Panc1 (cell line): Measurements from ENCODE around the gene TRIM25. TPM values are rescaled to one million over a fixed set of nuclear protein-coding genes. Genes with fewer than 3 reads are reported as not detected.

Experiments
- ATAC-seq: fragments of 200-7000 bp; cut with Tn5 transposase; 2 replicates; pipeline ENCODE4 v1.9.1; 2020; ENCODE audit warnings: mild to moderate bottlenecking, moderate library complexity
- BruUV-seq: library from RNA; stranded (reverse); fragments of 400-500 nt; replicated peaks from 2 replicates; lab custom pipeline; 2021; lab: Mats Ljungman, UMichigan
- CTCF ChIA-PET: fragments of 300-600 bp; sonication (Branson Sonifier 250); formaldehyde crosslinking; loops from one replicate; lab custom pipeline; 2022; ENCODE audit warnings: antibody characterized with exemption; lab: Charles Lee
- POLR2A ChIA-PET: fragments of 300-600 bp; sonication (Branson Sonifier 250); formaldehyde crosslinking; loops from one replicate; lab custom pipeline; 2022; ENCODE audit warnings: antibody characterized with exemption; lab: Charles Lee
- DNase-seq: peaks from one replicate; pipeline ENCODE4 v3.0.0-alpha.2; 2010; ENCODE audit warnings: low read depth, low spot score
- H3K27ac ChIP-seq: 2 replicates; pipeline ENCODE4 v1.5.1; 2011; ENCODE audit warnings: mild to moderate bottlenecking, low read length, inconsistent platforms
- H3K27me3 ChIP-seq: fragments of 200-500 bp; sonication (Bioruptor generic); 2 replicates; pipeline ENCODE4 v1.6.0; 2014; ENCODE audit warnings: low read length, inconsistent platforms; ENCODE audit not compliant: control insufficient read depth, insufficient read depth
- H3K36me3 ChIP-seq: fragments of 200-500 bp; sonication (Bioruptor generic); 2 replicates; pipeline ENCODE4 v1.5.1; 2014; ENCODE audit warnings: inconsistent platforms, mild to moderate bottlenecking, low read length, moderate library complexity; ENCODE audit not compliant: control insufficient read depth, insufficient read depth
- H3K4me1 ChIP-seq: 2 replicates; pipeline ENCODE4 v1.5.1; 2011; ENCODE audit warnings: inconsistent platforms, mild to moderate bottlenecking, low read length, moderate library complexity; ENCODE audit not compliant: control insufficient read depth, insufficient read depth
- H3K4me3 ChIP-seq, 2 experiments: 2 replicates each; pipeline ENCODE4 v1.5.1; 2011 to 2012; ENCODE audit warnings: low read depth in 2 of 2, low read length in 2 of 2, mild to moderate bottlenecking in 2 of 2, inconsistent platforms in 1 of 2, moderate library complexity in 1 of 2
- H3K9me3 ChIP-seq: fragments of 200-500 bp; sonication (Bioruptor generic); 2 replicates; pipeline ENCODE4 v1.5.1; 2014; ENCODE audit warnings: low read depth, mild to moderate bottlenecking, inconsistent platforms, low read length, moderate library complexity; ENCODE audit not compliant: control insufficient read depth, insufficient read depth
- CTCF ChIP-seq: fragments of 450-650 bp; IDR thresholded peaks from 2 replicates; pipeline ENCODE4 v1.5.1; 2017; ENCODE audit warnings: mild to moderate bottlenecking
- POLR2AphosphoS5 ChIP-seq: IDR thresholded peaks from 2 replicates; pipeline ENCODE4 v1.6.1; 2012; ENCODE audit warnings: mild to moderate bottlenecking, low read depth, low read length, moderate library complexity
- REST ChIP-seq, 2 experiments: IDR thresholded peaks; 2 replicates each; pipeline ENCODE4 v1.6.1; 2011 to 2012; ENCODE audit warnings: low read depth in 2 of 2, control low read depth in 1 of 2, low read length in 1 of 2, mild to moderate bottlenecking in 1 of 2, moderate library complexity in 1 of 2; ENCODE audit not compliant: insufficient read depth in 1 of 2
- SIN3A ChIP-seq: IDR thresholded peaks from 2 replicates; pipeline ENCODE4 v1.6.1; 2012; ENCODE audit warnings: low read depth, mild to moderate bottlenecking, low read length, moderate library complexity, borderline replicate concordance; ENCODE audit not compliant: insufficient read depth
- TCF7L2 ChIP-seq: IDR thresholded peaks from 2 replicates; pipeline ENCODE4 v1.6.1; 2011; ENCODE audit warnings: mild to moderate bottlenecking, low read depth, low read length, inconsistent platforms
- in situ Hi-C: cut with HindIII; loops from 2 replicates; pipeline ENCODE4 v1.10.0; 2016; ENCODE audit warnings: low sequenced_read_pairs, low pct_unique_long_range_greater_than_20kb
- intact Hi-C: fragments of 100-400 bp; cut with micrococcal nuclease; formaldehyde crosslinking; loops from one replicate; pipeline ENCODE4 v1.10.0; 2022; ENCODE audit not compliant: unreplicated experiment
- total RNA-seq: library from RNA; stranded (reverse); gene quantifications from one replicate; pipeline ENCODE4 v1.2.1, GENCODE V29; 2021; ENCODE audit not compliant: unreplicated experiment

TRIM25 gene
- total RNA-seq, 1 experiment from 2014 or later = 73.2 TPM

- no peaks in the 10 kb centered on the region for H3K27me3 ChIP-seq
- in situ Hi-C loops = no loop called here
- TF ChIP-seq TCF7L2 (no peak), CTCF (no peak), SIN3A (no peak), POLR2AphosphoS5 (no peak), REST (IDR thresholded peaks at IDR 0.05; ENCODE audit: insufficient read depth in 1 of 2, low read depth in 2 of 2, low read length in 1 of 2) (no peak)
- no peak overlapping the region for H3K4me3 ChIP-seq
- ChIA-PET POLR2A (no interaction called here), CTCF (no interaction called here)
- DNase-seq = no peak
- no peaks in the 10 kb centered on the region for H3K4me1 ChIP-seq
- H3K36me3 ChIP-seq = peaks cover 11% of the 10 kb centered on the region
- BruUV-seq = no TSS peak
- H3K9me3 ChIP-seq = peaks cover 12% of the 10 kb centered on the region; the same call in 1 of the 2 replicates
- intact Hi-C loops = no loop called here
- no peak overlapping the region for H3K27ac ChIP-seq
- no peak for ATAC-seq
Measured at GRCh38 chr17:56890906-56891674, 22.8 kb downstream of the TRIM25 start.

GRCh38 chr17:56890390-56890789, 23.5 kb downstream of the TRIM25 start:
- intact Hi-C loops (no loop called here), in situ Hi-C loops (no loop called here)
- no peaks in the 10 kb centered on the region for H3K27me3 ChIP-seq
- DNase-seq = no peak
- H3K36me3 ChIP-seq = peaks cover 8% of the 10 kb centered on the region; the same call in 1 of the 2 replicates
- BruUV-seq = no TSS peak
- H3K4me1 ChIP-seq = no peaks in the 10 kb centered on the region
- TF ChIP-seq REST (IDR thresholded peaks at IDR 0.05; ENCODE audit: insufficient read depth in 1 of 2, low read depth in 2 of 2, low read length in 1 of 2) (no peak), SIN3A (no peak), CTCF (no peak), POLR2AphosphoS5 (no peak)
- ATAC-seq = no peak
- H3K27ac ChIP-seq = no peak overlapping the region
- ChIA-PET CTCF (no interaction called here), POLR2A (no interaction called here)
- H3K4me3 ChIP-seq = no peak overlapping the region
- H3K9me3 ChIP-seq = peaks cover 12% of the 10 kb centered on the region; the same call in 1 of the 2 replicates
